ENCODE data around the gene ETDB. TPM values are rescaled to one million over a fixed set of nuclear protein-coding genes. Genes with fewer than 3 reads are reported as not detected.

The ETDB gene
- total and polyA plus RNA-seq, 2 experiments from 2014 or later = not detected

DNA sequence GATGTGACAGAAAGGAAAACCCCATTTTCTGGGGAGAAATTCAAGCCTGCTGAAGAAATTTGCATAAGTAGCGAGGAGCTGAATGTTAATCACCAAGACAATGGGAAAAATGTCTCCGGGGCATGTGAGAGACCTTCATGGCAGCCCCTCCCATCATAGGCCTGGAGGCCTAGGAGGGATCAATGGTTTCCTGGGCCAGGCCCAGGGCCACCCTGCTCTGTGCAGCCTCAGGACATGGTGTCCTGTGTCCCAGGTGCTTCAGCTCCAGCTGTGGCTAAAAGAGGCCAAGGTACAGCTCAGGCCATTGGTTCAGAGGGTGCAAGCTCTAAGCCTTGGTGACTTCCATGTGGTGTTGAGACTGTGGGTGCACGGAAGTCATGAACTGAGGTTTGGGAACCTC is 31.2 kb downstream of the ETDB start:
- peaks cover 7% of the 10 kb centered on the region for H3K36me3 Mint-ChIP-seq (ENCODE audit: low read depth)
- DNase-seq (ENCODE audit: low spot score) = no peak
- Histone ChIP-seq H3K4me2 (no peak overlapping the region), H3K9me2 (ENCODE audit: insufficient read depth) (no peaks in the 10 kb centered on the region), H3K4me3 (no peak overlapping the region), H3K27ac (ENCODE audit: low read depth) (no peak overlapping the region), H3F3A (replicated peaks; ENCODE audit: low read depth) (no peaks in the 10 kb centered on the region), H3K36me3 (ENCODE audit: insufficient read depth) (no peaks in the 10 kb centered on the region), H3K27me3 (ENCODE audit: insufficient read depth) (no peaks in the 10 kb centered on the region), H3K4me1 (ENCODE audit: insufficient read depth) (no peaks in the 10 kb centered on the region), H3K79me2 (replicated peaks; ENCODE audit: insufficient read depth) (no peaks in the 10 kb centered on the region), H2AFZ (no peak overlapping the region), H4K20me1 (replicated peaks; ENCODE audit: insufficient read depth) (no peaks in the 10 kb centered on the region)
- no peak for ATAC-seq
- H3K4me3 Mint-ChIP-seq = no peak overlapping the region
- H3K4me1 Mint-ChIP-seq = peaks cover 6% of the 10 kb centered on the region; the same call in 2 of the 3 replicates
- peaks cover 11% of the 10 kb centered on the region for H3K9me3 Mint-ChIP-seq
- no peak overlapping the region for H3K27ac Mint-ChIP-seq
- TF ChIP-seq, protein P1, sequence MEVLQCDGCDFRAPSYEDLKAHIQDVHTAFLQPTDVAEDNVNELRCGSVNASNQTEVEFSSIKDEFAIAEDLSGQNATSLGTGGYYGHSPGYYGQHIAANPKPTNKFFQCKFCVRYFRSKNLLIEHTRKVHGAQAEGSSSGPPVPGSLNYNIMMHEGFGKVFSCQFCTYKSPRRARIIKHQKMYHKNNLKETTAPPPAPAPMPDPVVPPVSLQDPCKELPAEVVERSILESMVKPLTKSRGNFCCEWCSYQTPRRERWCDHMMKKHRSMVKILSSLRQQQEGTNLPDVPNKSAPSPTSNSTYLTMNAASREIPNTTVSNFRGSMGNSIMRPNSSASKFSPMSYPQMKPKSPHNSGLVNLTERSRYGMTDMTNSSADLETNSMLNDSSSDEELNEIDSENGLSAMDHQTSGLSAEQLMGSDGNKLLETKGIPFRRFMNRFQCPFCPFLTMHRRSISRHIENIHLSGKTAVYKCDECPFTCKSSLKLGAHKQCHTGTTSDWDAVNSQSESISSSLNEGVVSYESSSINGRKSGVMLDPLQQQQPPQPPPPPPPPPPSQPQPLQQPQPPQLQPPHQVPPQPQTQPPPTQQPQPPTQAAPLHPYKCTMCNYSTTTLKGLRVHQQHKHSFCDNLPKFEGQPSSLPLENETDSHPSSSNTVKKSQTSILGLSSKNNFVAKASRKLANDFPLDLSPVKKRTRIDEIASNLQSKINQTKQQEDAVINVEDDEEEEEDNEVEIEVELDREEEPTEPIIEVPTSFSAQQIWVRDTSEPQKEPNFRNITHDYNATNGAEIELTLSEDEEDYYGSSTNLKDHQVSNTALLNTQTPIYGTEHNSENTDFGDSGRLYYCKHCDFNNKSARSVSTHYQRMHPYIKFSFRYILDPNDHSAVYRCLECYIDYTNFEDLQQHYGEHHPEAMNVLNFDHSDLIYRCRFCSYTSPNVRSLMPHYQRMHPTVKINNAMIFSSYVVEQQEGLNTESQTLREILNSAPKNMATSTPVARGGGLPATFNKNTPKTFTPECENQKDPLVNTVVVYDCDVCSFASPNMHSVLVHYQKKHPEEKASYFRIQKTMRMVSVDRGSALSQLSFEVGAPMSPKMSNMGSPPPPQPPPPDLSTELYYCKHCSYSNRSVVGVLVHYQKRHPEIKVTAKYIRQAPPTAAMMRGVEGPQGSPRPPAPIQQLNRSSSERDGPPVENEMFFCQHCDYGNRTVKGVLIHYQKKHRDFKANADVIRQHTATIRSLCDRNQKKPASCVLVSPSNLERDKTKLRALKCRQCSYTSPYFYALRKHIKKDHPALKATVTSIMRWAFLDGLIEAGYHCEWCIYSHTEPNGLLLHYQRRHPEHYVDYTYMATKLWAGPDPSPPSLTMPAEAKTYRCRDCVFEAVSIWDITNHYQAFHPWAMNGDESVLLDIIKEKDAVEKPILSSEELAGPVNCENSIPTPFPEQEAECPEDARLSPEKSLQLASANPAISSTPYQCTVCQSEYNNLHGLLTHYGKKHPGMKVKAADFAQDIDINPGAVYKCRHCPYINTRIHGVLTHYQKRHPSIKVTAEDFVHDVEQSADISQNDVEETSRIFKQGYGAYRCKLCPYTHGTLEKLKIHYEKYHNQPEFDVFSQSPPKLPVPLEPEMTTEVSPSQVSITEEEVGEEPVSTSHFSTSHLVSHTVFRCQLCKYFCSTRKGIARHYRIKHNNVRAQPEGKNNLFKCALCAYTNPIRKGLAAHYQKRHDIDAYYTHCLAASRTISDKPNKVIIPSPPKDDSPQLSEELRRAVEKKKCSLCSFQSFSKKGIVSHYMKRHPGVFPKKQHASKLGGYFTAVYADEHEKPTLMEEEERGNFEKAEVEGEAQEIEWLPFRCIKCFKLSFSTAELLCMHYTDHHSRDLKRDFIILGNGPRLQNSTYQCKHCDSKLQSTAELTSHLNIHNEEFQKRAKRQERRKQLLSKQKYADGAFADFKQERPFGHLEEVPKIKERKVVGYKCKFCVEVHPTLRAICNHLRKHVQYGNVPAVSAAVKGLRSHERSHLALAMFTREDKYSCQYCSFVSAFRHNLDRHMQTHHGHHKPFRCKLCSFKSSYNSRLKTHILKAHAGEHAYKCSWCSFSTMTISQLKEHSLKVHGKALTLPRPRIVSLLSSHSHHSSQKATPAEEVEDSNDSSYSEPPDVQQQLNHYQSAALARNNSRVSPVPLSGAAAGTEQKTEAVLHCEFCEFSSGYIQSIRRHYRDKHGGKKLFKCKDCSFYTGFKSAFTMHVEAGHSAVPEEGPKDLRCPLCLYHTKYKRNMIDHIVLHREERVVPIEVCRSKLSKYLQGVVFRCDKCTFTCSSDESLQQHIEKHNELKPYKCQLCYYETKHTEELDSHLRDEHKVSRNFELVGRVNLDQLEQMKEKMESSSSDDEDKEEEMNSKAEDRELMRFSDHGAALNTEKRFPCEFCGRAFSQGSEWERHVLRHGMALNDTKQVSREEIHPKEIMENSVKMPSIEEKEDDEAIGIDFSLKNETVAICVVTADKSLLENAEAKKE (CRISPR knock-in tag; IDR thresholded peaks at IDR 0.05) = no peak
- no peak for TF ChIP-seq STAT1 (IDR thresholded peaks at IDR 0.05; ENCODE audit: unreplicated experiment)
- TF ChIP-seq, protein P2, sequence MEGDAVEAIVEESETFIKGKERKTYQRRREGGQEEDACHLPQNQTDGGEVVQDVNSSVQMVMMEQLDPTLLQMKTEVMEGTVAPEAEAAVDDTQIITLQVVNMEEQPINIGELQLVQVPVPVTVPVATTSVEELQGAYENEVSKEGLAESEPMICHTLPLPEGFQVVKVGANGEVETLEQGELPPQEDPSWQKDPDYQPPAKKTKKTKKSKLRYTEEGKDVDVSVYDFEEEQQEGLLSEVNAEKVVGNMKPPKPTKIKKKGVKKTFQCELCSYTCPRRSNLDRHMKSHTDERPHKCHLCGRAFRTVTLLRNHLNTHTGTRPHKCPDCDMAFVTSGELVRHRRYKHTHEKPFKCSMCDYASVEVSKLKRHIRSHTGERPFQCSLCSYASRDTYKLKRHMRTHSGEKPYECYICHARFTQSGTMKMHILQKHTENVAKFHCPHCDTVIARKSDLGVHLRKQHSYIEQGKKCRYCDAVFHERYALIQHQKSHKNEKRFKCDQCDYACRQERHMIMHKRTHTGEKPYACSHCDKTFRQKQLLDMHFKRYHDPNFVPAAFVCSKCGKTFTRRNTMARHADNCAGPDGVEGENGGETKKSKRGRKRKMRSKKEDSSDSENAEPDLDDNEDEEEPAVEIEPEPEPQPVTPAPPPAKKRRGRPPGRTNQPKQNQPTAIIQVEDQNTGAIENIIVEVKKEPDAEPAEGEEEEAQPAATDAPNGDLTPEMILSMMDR (conservative IDR thresholded peaks at IDR 0.05; ENCODE audit: low read depth in 2 of 2) = no peak
- TF ChIP-seq CREB1 (CRISPR knock-in tag; IDR thresholded peaks at IDR 0.05; ENCODE audit: low read depth) = no peak
- TF ChIP-seq, protein P3, sequence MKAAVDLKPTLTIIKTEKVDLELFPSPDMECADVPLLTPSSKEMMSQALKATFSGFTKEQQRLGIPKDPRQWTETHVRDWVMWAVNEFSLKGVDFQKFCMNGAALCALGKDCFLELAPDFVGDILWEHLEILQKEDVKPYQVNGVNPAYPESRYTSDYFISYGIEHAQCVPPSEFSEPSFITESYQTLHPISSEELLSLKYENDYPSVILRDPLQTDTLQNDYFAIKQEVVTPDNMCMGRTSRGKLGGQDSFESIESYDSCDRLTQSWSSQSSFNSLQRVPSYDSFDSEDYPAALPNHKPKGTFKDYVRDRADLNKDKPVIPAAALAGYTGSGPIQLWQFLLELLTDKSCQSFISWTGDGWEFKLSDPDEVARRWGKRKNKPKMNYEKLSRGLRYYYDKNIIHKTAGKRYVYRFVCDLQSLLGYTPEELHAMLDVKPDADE (IDR thresholded peaks at IDR 0.05) = no peak
- H3K27me3 Mint-ChIP-seq (ENCODE audit: insufficient read depth, low read depth, poor library complexity) = peaks cover 5% of the 10 kb centered on the region

All from GM23338 (cell line).